Suppressor macrophage treated with lipopolysaccharide for 1 hour (primary cell): Measurements from ENCODE around the gene NEK11.

Experiments
- DNase-seq, 3 donors: peaks; one replicate each; pipeline ENCODE4 v3.0.0-alpha.2; 2020 to 2022

NEK11 gene

DNA sequence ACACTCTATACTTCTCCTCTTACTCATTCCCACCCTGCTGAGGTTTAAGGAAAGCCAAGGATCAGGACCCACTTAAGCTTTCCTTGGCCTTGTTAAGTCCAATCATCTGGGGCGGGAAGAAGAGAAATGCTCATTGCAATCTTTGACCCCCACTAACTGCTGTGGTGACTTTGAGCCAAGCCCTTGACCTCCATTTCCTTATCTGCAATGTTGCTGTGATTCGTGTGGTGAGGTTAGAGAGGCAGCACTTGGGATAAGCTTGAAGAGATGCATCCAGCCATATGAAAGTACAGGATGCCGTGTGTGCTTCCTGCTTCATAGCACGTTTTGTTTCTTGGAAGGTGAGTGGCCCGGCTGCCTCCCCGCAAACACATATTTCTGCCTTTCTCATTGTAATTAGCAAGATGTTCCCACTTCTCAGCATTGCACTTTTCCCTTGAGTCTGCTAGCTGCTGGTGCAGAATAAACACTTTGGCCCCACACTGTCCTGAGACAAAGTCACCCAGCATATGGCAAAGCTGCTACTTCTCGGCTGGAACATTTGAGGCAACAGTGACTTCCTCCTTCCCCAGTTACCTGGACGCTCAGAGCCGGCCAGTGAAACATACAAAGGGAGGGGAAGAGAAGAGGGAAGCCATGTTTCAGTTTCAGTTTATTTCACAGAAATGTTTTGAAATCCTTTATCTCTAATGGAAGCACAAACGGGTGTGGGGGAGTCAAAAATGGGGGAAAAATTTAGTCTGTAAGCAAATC lies 344.4 kb downstream of the NEK11 start:
- DNase-seq: peak; percentile 25 to 52 (median 35)

DNA sequence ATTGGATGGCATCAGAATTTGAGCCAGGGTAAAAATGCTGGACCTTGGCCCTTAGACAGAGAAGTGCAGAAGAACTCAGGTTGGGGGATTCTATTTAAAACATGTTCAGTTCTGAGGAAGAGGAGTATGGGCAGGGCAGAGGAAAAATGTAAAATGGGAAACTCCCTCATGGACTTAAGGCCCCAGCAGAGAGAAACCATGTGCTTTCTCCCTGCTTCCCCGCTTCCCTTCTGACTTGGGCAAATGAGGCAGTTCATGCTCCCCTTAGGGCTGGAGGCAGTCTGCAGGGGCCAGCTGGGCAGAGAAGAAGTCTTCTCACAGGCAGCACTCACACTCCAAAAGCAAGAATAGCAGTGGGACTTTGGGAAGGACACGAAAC lies 345.0 kb downstream of the NEK11 start:
- peak; percentile 24 to 46 (median 42) for DNase-seq

DNA sequence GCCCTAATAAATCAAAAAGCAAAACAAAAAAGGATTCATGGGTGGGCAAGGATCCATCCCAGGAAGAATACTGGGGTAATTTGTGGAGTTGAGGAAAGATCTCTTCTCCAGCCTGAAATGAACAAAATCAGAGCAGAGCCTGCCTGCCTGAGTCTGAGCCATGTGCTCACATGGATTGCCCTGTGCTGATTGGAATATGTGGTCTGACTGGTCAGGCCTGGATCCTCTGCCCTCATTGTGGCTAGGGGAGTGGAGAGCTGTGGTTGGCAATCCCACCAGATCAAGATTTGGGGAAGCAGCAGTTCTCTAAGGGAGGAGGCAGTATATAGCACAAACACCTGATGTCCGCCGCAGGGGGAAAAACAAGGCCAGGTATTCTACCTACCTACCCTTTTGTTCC lies 348.1 kb downstream of the NEK11 start:
- no peak for DNase-seq

DNA sequence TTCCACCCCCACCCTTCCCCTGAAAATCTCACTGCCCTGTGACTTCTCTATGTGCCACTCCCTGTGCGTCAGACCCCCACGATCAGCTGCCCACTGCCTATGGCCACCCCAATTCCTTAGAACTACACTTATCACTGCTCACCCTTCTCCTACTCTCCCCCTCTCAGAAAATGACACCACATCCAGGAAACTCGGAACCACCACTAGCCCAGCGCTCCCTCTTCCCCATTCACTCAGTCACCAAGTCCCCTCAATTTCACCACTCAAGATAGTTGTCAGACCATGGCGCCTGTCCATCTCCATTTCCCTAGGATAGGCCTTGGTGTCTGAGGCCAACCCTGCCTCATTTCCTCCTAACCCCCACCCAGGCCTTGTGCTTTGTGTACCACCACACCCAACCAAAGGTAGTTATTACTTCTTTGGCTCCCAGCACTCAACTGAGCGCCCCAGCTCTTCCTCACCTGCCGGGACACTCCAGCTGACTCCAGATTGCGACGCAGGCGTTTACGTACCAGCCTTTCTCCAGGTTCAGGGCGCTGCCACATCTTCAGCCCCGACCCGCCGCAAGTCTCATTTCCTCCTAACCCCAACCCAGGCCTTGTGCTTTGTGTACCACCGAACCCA lies 354.3 kb downstream of the NEK11 start:
- DNase-seq: peak; percentile 50 to 71 (median 53)

DNA sequence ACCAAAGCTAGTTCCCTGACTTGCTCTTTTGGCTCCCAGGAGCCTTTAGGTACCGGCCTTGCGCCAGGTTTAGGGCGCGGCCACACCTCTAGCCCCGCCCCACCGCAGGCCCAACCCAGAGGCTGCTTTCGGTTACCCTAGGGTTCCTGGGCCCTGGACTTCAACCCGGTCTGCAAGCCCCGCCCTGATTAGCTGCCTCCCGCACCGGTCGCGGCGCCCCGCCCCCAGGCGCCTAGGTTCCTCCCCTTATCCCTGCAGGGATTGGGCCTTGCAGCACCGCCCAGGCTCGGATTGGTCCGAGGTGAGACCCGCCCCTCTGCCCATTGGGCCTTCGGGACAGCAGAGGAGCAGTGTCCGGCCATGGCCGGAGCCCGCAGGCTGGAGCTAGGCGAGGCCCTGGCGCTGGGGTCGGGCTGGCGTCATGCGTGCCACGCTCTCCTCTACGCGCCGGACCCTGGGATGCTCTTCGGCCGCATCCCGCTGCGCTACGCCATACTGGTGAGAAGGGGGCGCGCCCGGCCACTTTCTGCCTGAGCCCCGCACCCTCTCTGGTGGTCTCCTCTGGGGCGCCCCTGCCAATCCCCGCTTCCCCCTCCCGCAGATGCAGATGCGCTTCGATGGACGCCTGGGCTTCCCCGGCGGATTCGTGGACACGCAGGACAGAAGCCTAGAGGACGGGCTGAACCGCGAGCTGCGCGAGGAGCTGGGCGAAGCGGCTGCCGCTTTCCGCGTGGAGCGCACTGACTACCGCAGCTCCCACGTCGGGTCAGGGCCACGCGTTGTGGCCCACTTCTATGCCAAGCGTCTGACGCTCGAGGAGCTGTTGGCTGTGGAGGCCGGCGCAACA lies 355.0 kb downstream of the NEK11 start, which contains the start of gene NUDT16:
NUDT16 (plus strand) TSS at position 330 of the 847 bp plus-strand sequence; CDS start at position 361, 31 bp downstream.
- DNase-seq: peak; percentile 99 to 100 (median 100)

DNA sequence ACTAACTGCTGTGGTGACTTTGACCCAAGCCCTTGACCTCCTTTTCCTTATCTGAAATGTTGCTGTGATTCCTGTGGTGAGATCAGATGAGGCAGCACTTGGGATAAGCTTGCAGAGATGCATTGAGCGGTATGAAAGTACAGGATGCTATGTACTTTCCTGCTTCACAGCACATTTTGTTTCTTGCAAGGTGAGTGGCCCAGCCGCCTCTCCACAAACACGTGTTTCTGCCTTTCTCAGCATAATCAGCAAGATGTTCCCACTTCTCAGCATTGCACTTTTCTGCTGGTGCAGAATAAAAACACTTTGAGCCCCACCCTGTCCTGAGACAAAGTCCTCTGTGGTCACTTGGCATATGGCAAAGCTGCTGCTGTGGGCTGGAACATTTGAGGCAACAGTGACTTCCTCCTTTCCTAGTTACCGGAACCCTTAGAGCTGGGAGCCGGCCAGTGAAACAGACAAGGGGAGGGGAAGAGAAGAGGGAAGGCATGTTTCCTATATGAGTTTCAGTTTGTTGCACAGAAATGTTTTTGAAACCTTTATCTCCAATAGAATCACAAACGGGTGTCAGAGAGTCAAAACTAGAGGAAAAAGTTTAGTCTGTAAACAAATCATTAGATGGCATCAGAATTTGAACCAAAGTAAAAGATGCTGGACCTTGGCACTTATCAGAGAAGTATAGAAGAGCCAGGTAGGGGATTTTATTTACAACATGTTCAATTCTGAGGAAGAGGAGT lies 359.9 kb downstream of the NEK11 start:
- DNase-seq: peak; percentile 81 to 90 (median 84)

DNA sequence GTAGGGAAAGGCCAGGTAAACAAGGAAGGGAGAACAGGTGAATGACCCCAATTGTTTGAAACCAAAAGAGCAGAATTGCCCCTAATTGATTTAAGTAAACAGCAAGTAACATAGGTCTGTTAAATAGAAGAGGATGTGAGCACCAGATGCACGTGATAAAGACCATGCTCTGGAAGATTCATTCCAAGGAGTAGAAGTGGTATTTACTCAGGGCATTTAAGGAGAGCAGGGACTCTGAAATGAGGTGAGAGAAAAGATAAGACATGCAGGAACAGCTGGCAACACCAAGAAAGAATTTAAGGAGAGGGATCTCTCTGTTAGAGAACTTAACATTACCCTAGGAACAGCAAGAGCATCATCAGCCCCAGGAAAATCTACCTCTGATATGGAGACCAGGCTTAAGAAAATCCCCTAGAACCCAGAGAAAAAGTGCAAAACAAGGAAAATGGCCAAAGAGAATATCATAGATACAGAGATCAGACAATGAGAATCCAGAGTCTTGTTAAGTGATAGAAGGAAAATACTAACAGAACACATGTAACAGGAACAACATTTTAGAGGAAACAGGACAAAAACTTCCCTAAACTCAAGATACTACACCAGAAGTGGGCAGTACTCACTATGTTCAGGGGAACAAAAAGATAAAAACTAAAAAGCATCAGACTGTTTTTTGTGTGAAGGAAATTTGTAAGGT lies 361.3 kb downstream of the NEK11 start:
- DNase-seq: peak in 2 of 3 donors; percentile 7 to 34

DNA sequence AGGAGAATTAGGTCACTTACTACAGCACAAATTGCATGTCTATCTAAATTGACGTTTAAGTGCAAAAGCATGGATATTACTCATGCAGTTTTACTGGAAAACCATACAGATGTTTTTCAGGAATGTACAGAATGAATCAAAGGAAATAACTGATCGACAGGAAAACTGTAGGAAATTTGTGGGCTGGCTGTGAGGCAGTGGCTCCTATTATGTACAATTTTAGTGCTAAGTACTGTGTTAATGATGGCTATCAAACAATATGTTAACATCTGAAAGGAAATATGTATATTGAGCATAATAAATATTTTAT lies 361.8 kb downstream of the NEK11 start:
- peak in 1 of 3 donors; percentile 75 for DNase-seq

DNA sequence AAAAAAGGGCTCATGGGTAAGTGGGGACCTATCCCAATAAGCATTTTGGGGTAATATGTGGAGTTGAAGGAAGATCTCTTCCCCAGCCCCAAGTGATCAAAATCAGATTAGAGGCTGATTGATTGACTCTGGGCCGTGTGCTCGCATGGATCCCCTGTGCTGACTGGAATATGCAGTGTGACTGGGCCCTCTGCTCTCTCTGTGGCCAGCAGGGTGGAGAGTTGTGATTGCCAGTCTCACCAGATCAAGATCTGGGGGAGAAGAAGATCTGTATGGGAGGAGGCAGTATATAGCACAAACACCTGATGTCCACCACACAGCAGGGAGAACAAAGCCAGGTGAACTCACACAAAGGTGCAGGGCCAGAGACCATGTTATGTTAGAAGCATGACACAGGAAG lies 363.7 kb downstream of the NEK11 start:
- no peak for DNase-seq

DNA sequence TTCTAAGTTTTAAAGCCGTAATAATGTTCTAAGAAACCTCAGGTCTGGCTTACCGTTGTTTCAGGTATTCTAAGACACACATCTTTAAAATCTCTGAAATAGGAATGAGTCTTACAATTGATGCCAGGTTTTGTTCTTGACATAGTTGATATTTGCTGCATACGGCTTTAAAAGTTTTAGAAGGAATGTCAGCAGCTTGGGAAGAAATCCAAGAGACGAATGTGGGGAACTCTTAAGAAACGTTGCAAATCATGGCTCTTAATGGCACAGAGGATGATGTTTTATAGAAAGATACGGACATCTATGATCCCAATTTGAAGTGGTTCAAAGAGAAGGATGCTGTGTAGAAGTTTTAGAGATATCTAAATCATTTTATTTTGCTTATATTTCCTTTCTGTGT lies 366.4 kb downstream of the NEK11 start:
- no peak for DNase-seq

DNA sequence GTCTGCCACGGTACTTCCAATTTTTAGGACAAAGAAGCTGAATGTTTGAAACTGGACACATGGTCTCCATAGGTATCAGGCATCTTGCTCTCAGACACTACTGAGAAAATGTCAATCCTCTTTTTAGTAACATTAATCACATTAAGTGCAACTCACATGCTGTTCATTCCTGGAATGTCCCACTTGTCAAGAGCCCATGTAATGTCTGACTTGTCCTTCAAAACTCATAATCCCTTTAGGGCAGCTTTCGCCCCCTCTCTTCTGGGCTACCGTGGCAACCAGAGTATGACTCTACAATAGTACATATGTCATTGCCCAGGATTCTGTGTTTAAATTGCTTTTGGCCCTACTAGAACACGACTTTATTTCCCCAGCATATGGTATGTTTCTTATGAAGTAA lies 367.2 kb downstream of the NEK11 start:
- DNase-seq: peak; percentile 9 to 20 (median 13)

DNA sequence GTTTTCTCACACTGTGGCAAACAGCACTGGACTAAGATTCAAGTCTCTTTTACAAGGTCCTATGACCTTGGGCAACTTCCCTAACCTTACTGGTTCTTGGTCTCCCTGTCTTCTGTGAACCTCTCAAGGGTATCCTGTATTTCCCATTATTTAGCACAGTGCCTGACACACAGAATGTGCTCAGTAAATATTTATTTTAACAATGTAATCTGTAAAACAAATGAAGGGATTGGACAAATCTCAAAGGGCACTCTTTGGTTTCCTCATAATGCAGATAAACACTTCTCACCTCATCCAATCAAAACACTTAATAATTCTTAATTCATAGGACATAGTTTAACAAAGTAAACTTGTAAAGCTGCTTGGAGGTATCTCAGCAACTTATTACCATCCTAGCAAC lies 367.7 kb downstream of the NEK11 start:
- no peak for DNase-seq

DNA sequence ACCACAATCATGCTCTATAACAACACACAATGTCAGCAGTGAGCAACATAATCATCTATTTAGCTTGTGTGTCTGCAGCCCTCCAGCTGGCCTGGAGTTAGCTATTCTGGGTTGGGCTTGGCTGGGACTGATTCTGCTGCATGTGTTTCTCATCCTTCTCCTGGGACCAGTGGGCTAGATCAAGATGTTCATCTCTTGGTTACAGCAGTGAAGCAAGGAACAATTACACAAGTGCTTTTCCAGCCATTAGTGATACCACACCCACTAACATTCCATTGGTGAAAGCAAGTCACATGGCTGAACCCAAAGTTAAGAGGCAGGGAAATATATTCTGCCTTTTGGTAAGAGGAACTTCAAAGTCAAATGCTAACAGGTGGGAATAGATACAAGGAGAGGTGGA lies 369.5 kb downstream of the NEK11 start:
- no peak for DNase-seq

DNA sequence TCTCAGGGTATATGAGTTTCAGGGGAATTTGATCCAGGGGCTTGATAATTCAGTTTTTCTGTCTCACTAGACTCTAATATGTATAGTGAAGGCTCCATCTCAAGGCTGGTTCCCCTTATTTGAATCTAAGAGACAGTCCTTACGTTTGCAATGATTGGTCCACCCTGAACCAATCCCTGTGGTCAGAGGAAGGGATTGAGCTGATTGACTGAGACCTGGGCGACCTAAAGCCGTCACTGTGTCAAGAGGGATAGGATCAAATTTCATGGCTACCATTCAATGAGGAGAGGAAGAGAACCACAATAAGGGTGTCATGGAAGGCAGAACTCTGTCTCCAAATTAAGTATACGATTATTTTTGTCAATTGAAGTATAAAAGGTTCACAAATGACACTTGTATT lies 371.2 kb downstream of the NEK11 start:
- DNase-seq: no peak
